ENCODE data around the gene PLPPR4. TPM values are rescaled to one million over a fixed set of nuclear protein-coding genes. Genes with fewer than 3 reads are reported as not detected.

PLPPR4 gene
- total RNA-seq, 1 experiment from 2014 or later: 0.42 TPM

DNA sequence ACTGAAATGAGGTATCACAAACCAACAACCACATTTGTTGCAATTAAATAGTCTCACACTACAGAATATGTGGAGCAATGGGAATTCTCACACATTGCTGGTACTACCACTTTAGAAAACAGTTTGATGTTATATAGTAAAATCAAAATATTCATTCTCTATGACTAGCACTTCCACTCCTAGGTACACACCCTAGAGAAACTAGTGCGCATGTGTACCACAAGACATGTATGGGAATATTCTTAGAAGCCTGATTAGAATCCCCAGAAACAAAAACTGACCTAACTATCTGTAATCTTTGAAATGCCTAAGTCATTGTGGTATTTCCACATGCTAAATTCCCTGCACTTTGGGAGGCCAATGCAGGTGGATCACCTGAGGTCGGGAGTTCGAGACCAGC is 18.1 kb upstream of the PLPPR4 start (continued):
- no peak for TF ChIP-seq ELF1 (IDR thresholded peaks at IDR 0.05; ENCODE audit: borderline replicate concordance, low read depth)

DNA sequence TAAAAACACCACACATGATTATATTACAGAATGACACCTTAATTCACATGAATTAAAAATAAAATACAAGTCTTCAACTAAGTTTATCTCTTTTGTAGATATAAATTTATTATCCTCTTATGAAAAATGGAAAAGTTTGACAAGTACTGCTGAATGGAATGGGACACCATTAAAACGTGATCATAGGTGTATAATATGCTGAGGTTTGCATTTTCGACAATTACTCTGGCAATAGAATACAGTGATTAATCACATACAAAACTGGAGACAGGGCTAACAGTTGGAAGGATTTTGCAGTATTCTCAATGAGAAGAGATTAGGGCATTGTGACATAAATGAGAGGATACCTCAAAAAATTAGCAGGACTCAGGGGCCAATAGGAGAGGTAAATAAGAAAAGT is 17.1 kb upstream of the PLPPR4 start:
- Histone ChIP-seq H3K9me2 (ENCODE audit: insufficient read depth) (no peaks in the 10 kb centered on the region), H3K9ac (ENCODE audit: low read length) (no peak overlapping the region), H3K27ac (ENCODE audit: low read depth, low read length) (no peak overlapping the region), H3K27me3 (ENCODE audit: insufficient read depth, low read length) (no peaks in the 10 kb centered on the region), H3K4me1 (ENCODE audit: control insufficient read depth in 1 of 2, insufficient read depth in 2 of 2, low read length in 2 of 2) (no peaks in the 10 kb centered on the region), H3K4me2 (ENCODE audit: low read length) (no peak overlapping the region), H4K20me1 (ENCODE audit: insufficient read depth) (no peaks in the 10 kb centered on the region), H3K9me3 (ENCODE audit: control insufficient read depth in 1 of 2, insufficient read depth in 1 of 2, low read depth in 1 of 2, low read length in 2 of 2) (no peaks in the 10 kb centered on the region), H3K79me2 (ENCODE audit: insufficient read depth, low read length) (no peaks in the 10 kb centered on the region), H2AFZ (ENCODE audit: low read depth, low read length, poor library complexity, severe bottlenecking) (no peak overlapping the region), H3K36me3 (ENCODE audit: control insufficient read depth in 1 of 2, insufficient read depth in 2 of 2, low read length in 2 of 2) (no peaks in the 10 kb centered on the region), H3K4me3 (replicated peaks in 1 of 2; ENCODE audit: low read depth in 1 of 2, low read length in 2 of 2) (no peak overlapping the region)
- DNase-seq (ENCODE audit: low read depth, low spot score) (no peak), ATAC-seq (no peak)
- ChIA-PET RAD21 (ENCODE audit: low non-redundant PET in 1 of 2, low total read pairs in 2 of 2, uncharacterized antibody in 2 of 2, unreplicated experiment in 2 of 2) (no interaction called here), CTCF (no interaction called here), POLR2A (no interaction called here)
- BruUV-seq (replicated peaks): no TSS peak
- TF ChIP-seq EZH2 (IDR thresholded peaks at IDR 0.05): no peak
- TF ChIP-seq SIN3A (IDR thresholded peaks at IDR 0.05; ENCODE audit: low read depth): no peak
- TF ChIP-seq ZNF274 (IDR thresholded peaks at IDR 0.05; ENCODE audit: low read depth, low read length): no peak
- no peak for TF ChIP-seq SP1 (IDR thresholded peaks at IDR 0.05; ENCODE audit: low read depth)
- TF ChIP-seq SRF (IDR thresholded peaks at IDR 0.05; ENCODE audit: low read depth): no peak
- TF ChIP-seq, protein P1, sequence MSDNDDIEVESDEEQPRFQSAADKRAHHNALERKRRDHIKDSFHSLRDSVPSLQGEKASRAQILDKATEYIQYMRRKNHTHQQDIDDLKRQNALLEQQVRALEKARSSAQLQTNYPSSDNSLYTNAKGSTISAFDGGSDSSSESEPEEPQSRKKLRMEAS (IDR thresholded peaks at IDR 0.05): no peak
- no peak for TF ChIP-seq POLR2AphosphoS5 (IDR thresholded peaks at IDR 0.05; ENCODE audit: low read depth, low read length)
- TF ChIP-seq YY1 (IDR thresholded peaks at IDR 0.05; ENCODE audit: extremely low read depth, insufficient replicate concordance, low read depth, low read length): no peak
- no peak for TF ChIP-seq CBX3 (IDR thresholded peaks at IDR 0.05; ENCODE audit: low read depth)
- TF ChIP-seq, protein P2, sequence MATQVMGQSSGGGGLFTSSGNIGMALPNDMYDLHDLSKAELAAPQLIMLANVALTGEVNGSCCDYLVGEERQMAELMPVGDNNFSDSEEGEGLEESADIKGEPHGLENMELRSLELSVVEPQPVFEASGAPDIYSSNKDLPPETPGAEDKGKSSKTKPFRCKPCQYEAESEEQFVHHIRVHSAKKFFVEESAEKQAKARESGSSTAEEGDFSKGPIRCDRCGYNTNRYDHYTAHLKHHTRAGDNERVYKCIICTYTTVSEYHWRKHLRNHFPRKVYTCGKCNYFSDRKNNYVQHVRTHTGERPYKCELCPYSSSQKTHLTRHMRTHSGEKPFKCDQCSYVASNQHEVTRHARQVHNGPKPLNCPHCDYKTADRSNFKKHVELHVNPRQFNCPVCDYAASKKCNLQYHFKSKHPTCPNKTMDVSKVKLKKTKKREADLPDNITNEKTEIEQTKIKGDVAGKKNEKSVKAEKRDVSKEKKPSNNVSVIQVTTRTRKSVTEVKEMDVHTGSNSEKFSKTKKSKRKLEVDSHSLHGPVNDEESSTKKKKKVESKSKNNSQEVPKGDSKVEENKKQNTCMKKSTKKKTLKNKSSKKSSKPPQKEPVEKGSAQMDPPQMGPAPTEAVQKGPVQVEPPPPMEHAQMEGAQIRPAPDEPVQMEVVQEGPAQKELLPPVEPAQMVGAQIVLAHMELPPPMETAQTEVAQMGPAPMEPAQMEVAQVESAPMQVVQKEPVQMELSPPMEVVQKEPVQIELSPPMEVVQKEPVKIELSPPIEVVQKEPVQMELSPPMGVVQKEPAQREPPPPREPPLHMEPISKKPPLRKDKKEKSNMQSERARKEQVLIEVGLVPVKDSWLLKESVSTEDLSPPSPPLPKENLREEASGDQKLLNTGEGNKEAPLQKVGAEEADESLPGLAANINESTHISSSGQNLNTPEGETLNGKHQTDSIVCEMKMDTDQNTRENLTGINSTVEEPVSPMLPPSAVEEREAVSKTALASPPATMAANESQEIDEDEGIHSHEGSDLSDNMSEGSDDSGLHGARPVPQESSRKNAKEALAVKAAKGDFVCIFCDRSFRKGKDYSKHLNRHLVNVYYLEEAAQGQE (IDR thresholded peaks at IDR 0.05; ENCODE audit: low read depth): no peak
- no peak for TF ChIP-seq TCF7L2 (IDR thresholded peaks at IDR 0.05; ENCODE audit: borderline replicate concordance, extremely low read depth, insufficient read depth, insufficient read length)
- no peak for TF ChIP-seq POLR2A (IDR thresholded peaks at IDR 0.05; ENCODE audit: borderline replicate concordance, extremely low read depth, insufficient read depth, insufficient read length)
- intact Hi-C loops (cut with micrococcal nuclease): no loop called here

Measured in HCT116 (cell line).